GM19468 (cell line): Measurements from ENCODE around the gene PCDHGA1.

Experiments
- ATAC-seq: cut with Tn5 transposase; IDR thresholded peaks from one replicate; pipeline ENCODE4 v1.9.1; 2021; ENCODE audit warnings: mild to moderate bottlenecking, moderate library complexity, moderate number of reproducible peaks; ENCODE audit not compliant: unreplicated experiment; ENCODE audit errors: extremely low read depth

Gene PCDHGA1

GRCh38 chr5:141510160-141510559, 179.8 kb downstream of the PCDHGA1 start:
- no peak for ATAC-seq

GRCh38 chr5:141510850-141511601, 180.7 kb downstream of the PCDHGA1 start:
- no peak for ATAC-seq

GRCh38 chr5:141511771-141512325, 181.5 kb downstream of the PCDHGA1 start:
- ATAC-seq, result no peak

GRCh38 chr5:141512390-141512910, 182.1 kb downstream of the PCDHGA1 start:
- no peak for ATAC-seq

GRCh38 chr5:141512911-141513626, 182.8 kb downstream of the PCDHGA1 start:
- no peak for ATAC-seq

GRCh38 chr5:141513627-141514329, 183.5 kb downstream of the PCDHGA1 start:
- peak; percentile 11 for ATAC-seq

GRCh38 chr5:141514330-141515133, 184.2 kb downstream of the PCDHGA1 start:
- no peak for ATAC-seq

GRCh38 chr5:141515141-141515540, 184.8 kb downstream of the PCDHGA1 start:
- ATAC-seq, result no peak

GRCh38 chr5:141515946-141516671, 185.8 kb downstream of the PCDHGA1 start:
- no peak for ATAC-seq

- ATAC-seq, result no peak
Observed at GRCh38 chr5:141516672-141517025, 186.3 kb downstream of the PCDHGA1 start.

GRCh38 chr5:141517312-141517711, 187.0 kb downstream of the PCDHGA1 start:
- no peak for ATAC-seq

- ATAC-seq, result no peak
Observed at GRCh38 chr5:141517880-141518617, 187.7 kb downstream of the PCDHGA1 start.

- ATAC-seq, result no peak
Observed at GRCh38 chr5:141518618-141519015, 188.3 kb downstream of the PCDHGA1 start.

GRCh38 chr5:141519605-141520565, 189.6 kb downstream of the PCDHGA1 start:
- no peak for ATAC-seq

- no peak for ATAC-seq
Observed at GRCh38 chr5:141521244-141521781, 191.0 kb downstream of the PCDHGA1 start.

- ATAC-seq, result no peak
Observed at GRCh38 chr5:141522301-141522700, 192.0 kb downstream of the PCDHGA1 start.

GRCh38 chr5:141523991-141524390, 193.7 kb downstream of the PCDHGA1 start:
- ATAC-seq, result no peak
